Stimulated activated CD8-positive, alpha-beta memory T cell treated with anti-CD3 and anti-CD28 coated beads, Interleukin-7, amount 100 ng/mL, for 4 hours (primary cell): ENCODE results near the gene HSP90AB1.
A peak's percentile ranks its signal among the peaks of the same experiment; 100 is the strongest.

ENCODE experiments used
- DNase-seq, 2 donors: peaks; one replicate each; pipeline ENCODE4 v3.0.0-alpha.2; 2020; ENCODE audit warnings: low read depth in 2 of 2

The HSP90AB1 gene

DNA sequence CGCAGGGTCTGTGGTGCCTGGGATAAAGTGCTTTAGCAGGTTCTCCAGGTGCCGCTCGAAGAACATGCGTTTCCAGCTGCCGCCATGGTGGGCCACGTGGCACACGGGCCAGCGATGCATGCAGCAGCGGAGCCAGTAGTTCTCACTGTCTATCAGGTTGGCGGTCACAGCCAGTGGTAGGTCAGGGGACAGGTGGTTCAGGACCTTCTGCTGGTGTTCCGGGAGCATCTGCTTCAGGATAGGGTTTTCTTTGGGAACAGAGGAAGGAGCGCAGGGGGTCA is 39.3 kb downstream of the HSP90AB1 start:
- no peak for DNase-seq

DNA sequence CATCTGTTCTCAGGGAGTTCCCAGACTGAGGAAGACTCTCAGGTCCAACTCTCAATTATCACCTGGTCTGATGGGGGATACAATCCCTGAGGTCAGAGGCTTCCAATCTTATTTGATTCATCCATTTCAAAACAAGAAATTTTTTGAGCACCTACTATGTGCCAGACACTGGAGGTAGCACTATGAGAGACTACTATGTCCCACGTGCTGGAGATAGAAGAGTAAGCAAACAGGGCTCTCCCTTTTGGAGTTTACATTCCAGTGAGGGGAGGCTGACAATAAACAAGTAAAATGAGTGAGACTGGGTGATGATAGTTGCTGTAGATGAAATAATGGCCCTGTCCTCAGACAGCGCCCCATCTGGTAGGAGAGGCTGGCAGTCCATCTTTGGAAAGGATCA is 39.8 kb downstream of the HSP90AB1 start:
- DNase-seq, result no peak

DNA sequence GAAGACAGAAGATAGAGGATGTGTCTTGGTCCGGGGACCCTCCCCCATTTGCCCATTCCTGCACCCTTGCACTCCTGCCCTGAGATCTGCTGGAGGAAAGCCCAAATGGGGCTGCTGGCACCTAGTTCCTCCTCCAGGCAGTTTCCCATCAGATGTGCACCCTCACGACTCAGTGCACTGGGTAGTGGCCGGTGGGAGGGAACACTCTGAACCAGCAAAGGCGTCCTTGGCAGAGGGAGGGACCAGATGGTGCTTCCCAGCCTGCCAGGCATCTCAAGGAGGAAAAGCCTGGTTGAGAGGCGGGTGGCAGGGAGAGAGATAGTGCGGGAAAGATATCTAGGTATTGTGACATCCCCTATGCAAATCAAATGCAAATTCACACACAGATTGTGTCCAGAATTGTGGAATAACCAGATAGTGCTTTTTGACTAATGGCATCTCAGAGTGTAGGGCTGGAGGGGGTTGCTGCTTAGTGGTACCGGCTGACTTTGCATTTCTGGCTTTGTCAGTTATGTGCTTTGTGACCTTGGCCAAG is 42.9 kb downstream of the HSP90AB1 start:
- no peak for DNase-seq

DNA sequence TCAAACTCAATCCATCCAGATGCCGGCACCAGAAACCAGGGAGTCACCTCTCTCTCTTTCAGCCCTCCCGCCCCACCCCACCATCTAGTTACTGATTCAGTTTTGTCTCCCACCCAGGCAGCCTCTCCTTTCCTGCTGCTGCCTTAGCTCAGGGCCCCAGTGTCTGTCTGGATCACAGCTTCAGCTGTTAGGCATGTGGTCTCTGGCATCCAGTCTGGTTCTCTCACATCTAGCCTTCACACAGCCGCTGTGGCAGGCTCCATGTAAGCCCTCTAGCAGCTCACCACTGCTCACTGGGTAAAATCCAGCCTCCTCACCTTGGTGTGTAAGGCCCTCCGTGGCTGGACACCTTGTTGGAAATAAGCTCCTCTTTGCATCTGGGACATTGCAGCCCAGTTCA is 44.9 kb downstream of the HSP90AB1 start:
- no peak for DNase-seq

DNA sequence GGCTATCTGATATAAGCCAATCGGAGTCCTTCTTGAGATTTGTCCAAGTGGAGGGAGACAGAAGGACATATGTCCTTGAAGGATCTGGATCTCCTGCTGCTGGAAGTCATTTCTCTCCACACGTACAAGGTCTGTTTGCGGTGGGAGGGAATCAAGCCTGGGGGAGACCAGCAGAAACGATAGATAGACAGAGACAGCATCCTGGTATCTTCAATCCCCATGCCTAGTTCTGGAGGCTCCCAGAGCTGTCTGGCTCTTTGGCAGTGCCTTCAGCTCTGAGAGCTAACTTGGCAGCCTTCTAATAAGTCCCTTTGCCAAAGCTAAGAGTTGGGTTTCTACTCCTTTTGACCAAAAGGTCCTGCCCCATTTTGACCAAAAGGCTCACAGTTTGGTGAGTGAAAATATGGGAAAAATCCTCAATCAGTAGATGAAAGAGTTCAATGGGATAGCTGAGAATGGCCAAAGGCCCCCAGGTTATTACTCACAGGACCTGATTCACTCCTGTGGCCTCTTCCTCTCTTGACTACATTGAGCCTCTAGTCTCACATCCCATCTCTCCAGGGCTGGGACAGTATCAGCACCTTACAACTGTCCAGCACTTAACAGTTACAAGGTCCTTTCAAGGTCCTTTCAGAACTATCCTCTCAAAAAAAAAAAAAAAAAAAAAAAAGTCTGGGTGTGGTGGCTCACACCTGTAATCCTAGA is 45.9 kb downstream of the HSP90AB1 start:
- no peak for DNase-seq

DNA sequence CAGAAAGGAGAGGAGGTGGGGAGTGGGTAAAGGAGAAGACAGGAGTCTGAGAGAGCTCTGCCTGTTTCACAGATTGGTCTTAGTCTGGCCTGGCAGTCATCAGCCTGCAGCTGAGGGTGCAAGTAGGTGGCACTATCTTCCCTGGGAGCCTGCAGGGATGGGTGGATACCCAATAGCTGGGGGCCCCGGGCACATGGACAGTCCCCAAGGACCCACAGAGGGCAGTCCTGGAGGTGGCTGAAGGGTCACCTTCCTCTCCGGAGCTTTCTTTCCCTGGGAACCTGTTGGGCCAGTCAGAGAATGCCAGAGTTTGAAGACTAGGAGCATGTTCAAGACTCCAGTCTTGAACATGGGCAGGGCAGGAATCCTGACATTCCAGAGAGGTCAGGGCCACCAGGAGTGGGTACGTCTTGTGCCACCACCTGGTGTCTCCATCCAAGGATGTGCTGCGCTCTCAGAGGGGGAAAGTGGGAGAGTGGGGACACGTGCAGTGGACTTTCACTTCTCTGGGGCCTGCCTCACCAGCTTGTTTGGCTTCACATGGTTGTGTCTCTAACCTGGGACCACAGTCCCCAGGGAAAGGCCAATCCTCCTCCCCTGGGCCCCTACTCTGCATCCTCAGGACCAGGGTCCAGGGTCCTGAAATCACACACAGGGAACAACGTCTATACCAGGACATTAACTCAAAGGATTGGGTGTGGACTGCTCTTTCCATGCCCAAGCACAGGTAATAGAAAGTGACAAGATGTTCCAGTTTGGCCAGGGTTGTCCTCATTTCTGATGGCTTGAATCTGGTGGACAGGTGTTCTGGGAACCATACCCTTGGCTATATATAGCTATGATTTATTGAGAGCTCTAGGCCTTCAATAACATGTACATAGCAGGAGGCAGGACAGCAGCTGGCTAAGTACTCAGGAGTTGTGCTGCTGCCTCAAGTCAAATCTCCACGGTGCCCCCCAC is 48.2 kb downstream of the HSP90AB1 start:
- no peak for DNase-seq

DNA sequence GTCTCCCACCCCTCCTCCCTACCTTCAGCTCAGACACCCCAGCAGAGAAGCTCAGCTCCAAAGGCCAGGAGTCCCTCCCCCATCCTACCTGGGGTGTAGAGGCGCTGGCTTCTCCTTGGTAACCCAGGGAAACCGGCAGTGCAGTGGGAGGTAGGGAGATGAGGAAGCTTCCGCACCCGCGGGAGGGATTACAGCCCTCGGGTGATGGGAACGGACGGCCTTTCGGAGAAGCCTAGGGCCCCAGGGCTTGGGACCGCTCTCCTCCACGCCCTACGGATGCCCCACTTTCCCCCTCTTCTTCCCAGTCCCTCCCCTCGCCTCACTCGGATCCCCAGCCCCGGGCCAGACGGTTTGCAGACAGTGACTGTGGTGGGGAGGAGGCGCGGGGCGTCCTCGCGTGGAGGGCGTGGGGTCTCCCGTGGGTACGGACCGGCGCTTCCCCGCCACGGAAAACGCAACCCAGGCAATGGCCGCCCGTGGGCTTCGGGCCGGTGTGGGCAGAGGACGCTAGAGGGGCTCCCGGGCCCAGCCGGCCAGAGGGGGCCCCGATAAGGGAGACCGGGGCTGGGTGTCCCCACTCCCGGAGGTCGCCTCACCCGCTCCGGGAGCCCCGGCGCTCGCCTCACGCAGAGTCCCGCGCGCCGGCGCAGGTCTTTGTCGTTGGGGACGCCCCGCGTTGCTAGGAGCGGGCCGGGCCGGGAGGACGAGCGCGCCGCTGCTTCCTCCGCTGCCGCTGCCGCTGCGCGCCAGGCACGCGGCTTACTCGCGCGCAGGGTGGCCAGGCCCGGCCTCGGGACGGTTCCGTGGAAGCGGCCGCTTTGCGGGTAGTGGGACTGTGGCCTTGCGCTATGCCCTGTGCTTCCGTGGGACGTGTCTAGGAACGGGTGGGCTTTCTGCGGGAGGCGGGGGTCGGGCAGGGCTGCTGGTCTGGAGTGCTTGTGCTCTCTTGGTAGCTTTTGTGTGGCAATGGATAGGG is 50.5 kb downstream of the HSP90AB1 start:
- peak in 1 of 2 donors; percentile 29 for DNase-seq

DNA sequence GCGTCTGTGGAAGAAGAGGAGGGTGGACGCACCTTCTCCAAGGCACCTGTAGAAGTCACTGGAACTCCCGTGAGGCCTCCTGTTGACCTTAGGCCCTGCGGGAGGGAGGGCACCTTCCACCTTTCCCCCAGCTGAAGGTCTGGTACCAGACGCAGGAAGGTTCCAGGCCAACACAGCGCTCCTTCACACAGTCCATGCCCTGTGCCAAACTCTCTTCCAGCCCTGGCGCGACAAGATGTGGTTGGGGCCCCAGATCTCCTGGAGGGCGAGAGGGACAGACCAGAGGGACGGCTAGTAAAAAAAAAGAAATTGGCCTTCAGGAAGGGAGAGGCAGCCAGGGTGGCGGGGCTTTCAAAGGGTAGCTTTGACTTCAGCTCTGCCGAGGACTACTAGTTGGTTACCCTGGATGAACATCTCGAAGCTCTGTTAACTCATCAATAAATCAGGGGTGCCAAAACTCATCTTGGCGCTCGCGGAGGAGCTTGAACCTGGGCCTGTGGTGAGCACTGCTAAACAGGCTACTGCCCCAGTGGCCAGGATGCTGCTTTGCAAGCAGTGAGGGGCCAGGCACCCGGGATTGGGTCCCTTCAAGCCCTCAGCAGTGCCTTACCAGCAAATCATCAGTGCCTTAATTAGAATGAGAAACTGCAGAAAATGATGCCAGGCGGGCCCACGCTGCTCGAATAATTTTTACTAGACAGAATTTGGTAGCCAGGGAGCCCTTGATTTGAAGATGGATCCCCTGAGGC is 51.3 kb downstream of the HSP90AB1 start:
- no peak for DNase-seq

DNA sequence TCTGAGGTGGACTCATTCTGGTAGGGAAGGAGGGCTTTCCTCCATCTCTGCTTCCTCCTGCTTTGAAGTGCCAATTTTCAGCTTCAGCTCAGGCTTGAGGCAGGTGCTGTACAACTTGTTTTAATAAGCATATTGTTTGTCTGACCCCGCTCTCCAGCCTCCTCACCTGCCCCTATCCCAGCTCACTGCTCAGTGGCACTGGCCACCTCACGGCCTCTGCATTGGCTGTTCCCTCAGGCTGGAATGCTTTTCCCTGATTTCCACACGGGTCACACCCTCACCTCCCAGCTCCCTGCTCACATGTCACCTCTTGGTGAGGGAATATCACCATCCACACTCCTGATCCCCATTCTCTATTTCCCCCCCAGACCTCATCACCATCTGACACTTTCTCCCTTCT is 52.0 kb downstream of the HSP90AB1 start:
- no peak for DNase-seq

DNA sequence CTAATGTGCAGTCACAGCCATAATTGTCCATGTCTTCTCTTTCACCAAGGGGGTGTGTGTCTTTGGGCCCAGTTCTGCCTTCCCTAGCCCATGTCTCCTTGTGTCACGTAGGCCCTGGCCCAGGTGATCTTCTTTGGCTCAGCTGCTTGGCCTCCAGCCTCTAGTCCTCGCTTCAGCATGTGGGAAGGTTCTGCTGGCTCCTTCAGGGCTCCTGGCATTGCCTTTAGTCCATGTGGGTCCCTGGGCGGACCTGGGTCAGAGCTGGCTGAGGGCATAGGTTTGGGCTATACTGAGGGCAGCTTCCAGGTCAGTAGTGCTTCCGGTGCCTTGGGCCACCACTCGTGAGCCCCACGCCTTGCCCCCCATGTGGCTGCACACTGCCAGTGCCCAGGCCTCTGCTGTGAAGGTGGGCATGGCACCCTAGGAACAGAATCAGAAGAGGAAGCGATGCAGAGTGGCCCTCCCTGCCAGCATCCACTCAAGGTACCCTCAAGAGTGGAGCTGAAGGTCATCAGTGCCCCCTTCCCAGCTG is 53.5 kb downstream of the HSP90AB1 start:
- no peak for DNase-seq

DNA sequence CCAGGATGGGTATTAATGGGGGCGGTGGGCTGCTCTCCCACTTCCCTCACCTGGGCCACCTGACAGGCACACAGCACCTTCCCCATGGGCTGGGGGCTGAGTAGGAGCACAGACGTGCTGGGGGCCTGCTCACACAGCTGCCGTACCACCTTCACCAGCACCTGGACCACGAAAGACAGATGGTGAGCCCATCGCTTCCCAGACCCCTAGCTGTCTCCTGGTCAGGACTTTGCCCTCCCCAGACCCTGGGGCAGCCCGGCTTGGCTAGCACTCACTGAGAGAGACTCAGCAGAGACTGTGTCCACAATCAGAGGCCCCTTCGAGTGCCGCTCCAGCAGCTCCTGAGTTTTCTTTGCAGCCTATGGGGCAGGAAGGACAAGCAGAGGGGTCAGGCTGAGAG is 54.2 kb downstream of the HSP90AB1 start:
- DNase-seq, result no peak

DNA sequence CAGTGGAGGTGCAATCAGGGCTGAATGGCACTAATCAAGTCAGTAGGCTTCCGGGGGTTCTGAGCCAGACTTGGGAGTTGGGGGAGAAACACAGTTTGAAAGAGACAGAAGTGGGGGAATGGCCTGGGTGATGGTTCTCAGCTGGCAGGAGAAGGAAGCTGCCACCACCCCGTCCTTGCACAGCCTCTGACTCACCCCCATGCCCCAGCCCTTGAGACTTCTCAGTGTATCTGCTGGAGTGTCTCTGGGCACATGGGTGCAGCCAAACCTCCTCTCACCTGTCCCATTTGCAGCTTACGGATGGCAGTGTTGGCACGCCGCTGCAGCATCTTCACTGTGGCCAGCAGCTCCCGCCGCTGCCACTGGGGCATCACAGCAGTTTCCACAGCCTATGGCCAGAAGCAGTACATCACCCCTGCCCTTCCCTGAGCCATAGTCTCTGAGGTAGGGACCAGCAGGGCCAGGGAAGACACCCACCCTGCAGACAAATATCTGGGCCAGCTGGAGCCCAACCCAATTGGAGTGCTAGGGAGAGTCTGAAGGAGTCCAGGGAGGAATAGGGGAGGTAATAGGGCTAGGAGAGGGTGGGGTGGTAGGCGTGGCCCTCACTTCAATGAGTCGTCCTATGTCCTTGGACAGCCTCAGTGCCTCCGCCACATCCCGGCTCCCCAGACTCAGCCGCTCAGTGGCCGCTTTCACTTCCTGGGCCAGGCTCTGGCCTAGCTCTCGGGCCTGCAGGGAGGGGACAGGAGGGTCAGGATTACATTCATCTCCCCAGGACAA is 55.1 kb downstream of the HSP90AB1 start:
- no peak for DNase-seq

DNA sequence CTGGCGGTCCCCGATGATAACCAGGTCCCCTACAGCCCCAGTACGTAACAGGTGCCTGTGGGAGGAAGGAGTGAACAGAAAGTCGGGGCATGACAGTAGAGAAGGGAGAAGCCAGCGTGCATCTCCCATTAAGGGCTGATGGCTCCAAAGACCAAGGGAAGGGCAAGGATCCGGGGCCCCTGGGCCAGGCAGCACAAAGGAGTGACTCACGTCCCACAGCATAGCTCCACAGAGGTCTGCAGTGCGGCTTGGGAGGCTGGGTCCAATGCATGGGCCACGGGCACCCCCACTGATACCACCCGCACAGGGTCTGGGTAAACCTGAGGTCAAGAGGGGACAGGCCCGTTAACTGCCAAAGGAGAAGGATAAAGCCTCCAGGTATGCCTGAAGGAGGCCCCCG is 56.0 kb downstream of the HSP90AB1 start:
- DNase-seq, result no peak
